HCT116 (cell line): ENCODE results near the gene HHAT. TPM values are rescaled to one million over a fixed set of nuclear protein-coding genes. Genes with fewer than 3 reads are reported as not detected.

Source experiments
- ATAC-seq: fragments of 200-7000 bp; cut with Tn5 transposase; 2 replicates; pipeline ENCODE4 v1.9.1; 2020; ENCODE audit warnings: mild to moderate bottlenecking, moderate library complexity
- BruUV-seq: library from RNA; stranded (reverse); fragments of 400-500 nt; replicated peaks from 2 replicates; lab custom pipeline; 2021; lab: Mats Ljungman, UMichigan
- CTCF ChIA-PET: fragments of 300-600 bp; sonication (Branson Sonifier 250); formaldehyde crosslinking; loops from one replicate; lab custom pipeline; 2021; ENCODE audit warnings: antibody characterized with exemption; lab: Charles Lee
- POLR2A ChIA-PET: fragments of 300-600, 350-600 bp; sonication (Branson Sonifier 250); formaldehyde crosslinking; loops from one replicate; lab custom pipeline; 2021; ENCODE audit warnings: antibody characterized with exemption; lab: Charles Lee
- RAD21 ChIA-PET, 2 experiments: fragments of 300-600 bp; sonication (Branson Sonifier 250); formaldehyde crosslinking; loops; one replicate each; lab custom pipeline; 2023; ENCODE audit warnings: low total read pairs in 2 of 2; ENCODE audit not compliant: uncharacterized antibody in 2 of 2, unreplicated experiment in 2 of 2, low non-redundant PET in 1 of 2; lab: Charles Lee
- DNase-seq: peaks from one replicate; pipeline ENCODE4 v3.0.0-alpha.2; 2010; ENCODE audit warnings: low read depth, low spot score
- H2AFZ ChIP-seq: fragments of 200-600 bp; shearing (Covaris generic), sonication (generic); 2 replicates; pipeline ENCODE4 v1.6.1; 2017; ENCODE audit warnings: low read depth, mixed run types, mixed read lengths, antibody characterized with exemption, low read length; ENCODE audit not compliant: poor library complexity, severe bottlenecking
- H3K27ac ChIP-seq: 2 replicates; pipeline ENCODE4 v1.5.1; 2012; ENCODE audit warnings: low read depth, low read length
- H3K27me3 ChIP-seq: fragments of 200-600 bp; sonication (generic); 2 replicates; pipeline ENCODE4 v1.6.1; 2016; ENCODE audit warnings: mixed run types, low read length, mixed read lengths; ENCODE audit not compliant: insufficient read depth
- H3K36me3 ChIP-seq, 2 experiments: fragments of 200-500 bp in 1 of 2; fragments of 200-600 bp in 1 of 2; sonication (Bioruptor generic) in 1 of 2; sonication (generic) in 1 of 2; 2 replicates each; pipeline versions ENCODE4 v1.5.1 to v1.6.1; 2014 to 2016; ENCODE audit warnings: low read length in 2 of 2, inconsistent platforms in 1 of 2, mixed read lengths in 1 of 2, mixed run types in 1 of 2; ENCODE audit not compliant: insufficient read depth in 2 of 2, control insufficient read depth in 1 of 2
- H3K4me1 ChIP-seq, 2 experiments: fragments of 200-600 bp in 1 of 2; sonication (generic) in 1 of 2; 2 replicates each; pipeline versions ENCODE4 v1.5.1 to v1.6.1; 2012 to 2017; ENCODE audit warnings: low read length in 2 of 2, inconsistent platforms in 1 of 2, mild to moderate bottlenecking in 1 of 2, mixed read lengths in 1 of 2, mixed run types in 1 of 2, moderate library complexity in 1 of 2; ENCODE audit not compliant: insufficient read depth in 2 of 2, control insufficient read depth in 1 of 2
- H3K4me2 ChIP-seq: fragments of 200-600 bp; sonication (generic); 2 replicates; pipeline ENCODE4 v1.6.1; 2017; ENCODE audit warnings: mixed run types, low read length, mixed read lengths
- H3K4me3 ChIP-seq, 2 experiments: fragments of 200-600 bp in 1 of 2; sonication (generic) in 1 of 2; replicated peaks in 1 of 2; 2 replicates each; pipeline ENCODE4 v1.5.1; 2011 to 2016; ENCODE audit warnings: low read length in 2 of 2, control low read depth in 1 of 2, low read depth in 1 of 2, mild to moderate bottlenecking in 1 of 2, mixed read lengths in 1 of 2, mixed run types in 1 of 2
- H3K79me2 ChIP-seq: fragments of 200-600 bp; sonication (generic); 2 replicates; pipeline ENCODE4 v1.6.1; 2017; ENCODE audit warnings: mild to moderate bottlenecking, mixed run types, low read length, moderate library complexity, mixed read lengths; ENCODE audit not compliant: insufficient read depth
- H3K9ac ChIP-seq: fragments of 200-600 bp; sonication (generic); 2 replicates; pipeline ENCODE4 v1.6.1; 2016; ENCODE audit warnings: low read length, mixed read lengths
- H3K9me2 ChIP-seq: fragments of 200-600 bp; sonication (generic), shearing (Covaris generic); 2 replicates; pipeline ENCODE4 v1.6.1; 2017; ENCODE audit warnings: mixed run types, mild to moderate bottlenecking, moderate library complexity; ENCODE audit not compliant: insufficient read depth
- H3K9me3 ChIP-seq, 2 experiments: fragments of 200-500 bp in 1 of 2; fragments of 200-600 bp in 1 of 2; sonication (Bioruptor generic) in 1 of 2; sonication (generic) in 1 of 2; 2 replicates each; pipeline ENCODE4 v1.6.1; 2014 to 2017; ENCODE audit warnings: low read length in 2 of 2, mixed read lengths in 2 of 2, inconsistent platforms in 1 of 2, low read depth in 1 of 2, mild to moderate bottlenecking in 1 of 2, mixed run types in 1 of 2, moderate library complexity in 1 of 2; ENCODE audit not compliant: control insufficient read depth in 1 of 2, insufficient read depth in 1 of 2
- H4K20me1 ChIP-seq: fragments of 200-600 bp; sonication (generic), shearing (Covaris generic); 2 replicates; pipeline ENCODE4 v1.6.1; 2017; ENCODE audit warnings: mixed run types, mild to moderate bottlenecking, moderate library complexity; ENCODE audit not compliant: insufficient read depth
- CBX3 ChIP-seq: IDR thresholded peaks from 2 replicates; pipeline ENCODE4 v1.6.1; 2012; ENCODE audit warnings: low read depth
- ELF1 ChIP-seq: IDR thresholded peaks from 2 replicates; pipeline ENCODE4 v1.6.1; 2012; ENCODE audit warnings: low read depth, borderline replicate concordance
- EZH2 ChIP-seq: fragments of 200-600 bp; sonication (generic); IDR thresholded peaks from 2 replicates; pipeline ENCODE4 v1.6.1; 2017; ENCODE audit warnings: antibody characterized with exemption, mixed run types
- EZH2phosphoT487 ChIP-seq: fragments of 200-600 bp; IDR thresholded peaks from 2 replicates; pipeline ENCODE4 v1.6.1; 2018; ENCODE audit warnings: antibody characterized with exemption, borderline replicate concordance
- POLR2A ChIP-seq: IDR thresholded peaks from 2 replicates; pipeline ENCODE4 v1.7.0; 2011; ENCODE audit warnings: borderline replicate concordance; ENCODE audit not compliant: insufficient read depth, insufficient read length; ENCODE audit errors: extremely low read depth
- SIN3A ChIP-seq: IDR thresholded peaks from 2 replicates; pipeline ENCODE4 v1.6.1; 2012; ENCODE audit warnings: low read depth
- SP1 ChIP-seq: IDR thresholded peaks from 2 replicates; pipeline ENCODE4 v1.6.1; 2012; ENCODE audit warnings: low read depth
- SRF ChIP-seq: IDR thresholded peaks from 2 replicates; pipeline ENCODE4 v1.6.1; 2012; ENCODE audit warnings: low read depth
- YY1 ChIP-seq: IDR thresholded peaks from 2 replicates; pipeline ENCODE4 v1.6.1; 2011; ENCODE audit warnings: low read length, low read depth, moderate library complexity, mild to moderate bottlenecking; ENCODE audit not compliant: insufficient replicate concordance; ENCODE audit errors: extremely low read depth
- ZFX ChIP-seq: fragments of 450-650 bp; IDR thresholded peaks from 2 replicates; pipeline ENCODE4 v1.6.1; 2017
- ZNF274 ChIP-seq: fragments of 200-500 bp; sonication (Bioruptor generic); IDR thresholded peaks from 2 replicates; pipeline ENCODE4 v1.6.1; 2014; ENCODE audit warnings: mild to moderate bottlenecking, low read depth, low read length, inconsistent platforms
- intact Hi-C: fragments of 100-400 bp; cut with micrococcal nuclease; formaldehyde crosslinking; loops from 2 replicates; pipeline ENCODE4 v1.10.0; 2022
- total RNA-seq: library from RNA; stranded (reverse); gene quantifications from one replicate; pipeline ENCODE4 v1.2.1, GENCODE V29; 2021; ENCODE audit not compliant: unreplicated experiment
- TF ChIP-seq, protein P1 (sequence below), 3 experiments: fragments of 200-600 bp in 1 of 3; sonication (generic) in 1 of 3; IDR thresholded peaks in 2 of 3; conservative IDR thresholded peaks in 1 of 3; 2 replicates each; pipeline ENCODE4 v1.5.1; 2012 to 2017; ENCODE audit warnings: low read depth in 2 of 3, low read length in 2 of 3, antibody characterized with exemption in 1 of 3, borderline replicate concordance in 1 of 3, control low read depth in 1 of 3, mild to moderate bottlenecking in 1 of 3, mixed read lengths in 1 of 3, mixed run types in 1 of 3, moderate library complexity in 1 of 3; ENCODE audit not compliant: insufficient read depth in 1 of 3
- TF ChIP-seq, protein P2 (sequence below): IDR thresholded peaks from 2 replicates; pipeline ENCODE4 v1.6.1; 2011; ENCODE audit warnings: mild to moderate bottlenecking, low read length, moderate library complexity; ENCODE audit not compliant: insufficient replicate concordance; ENCODE audit errors: extremely low read depth
- TF ChIP-seq, protein P3 (sequence below): IDR thresholded peaks from 2 replicates; pipeline ENCODE4 v1.6.1; 2012

HHAT gene
- total RNA-seq, 1 experiment from 2014 or later = 2.7 TPM

DNA sequence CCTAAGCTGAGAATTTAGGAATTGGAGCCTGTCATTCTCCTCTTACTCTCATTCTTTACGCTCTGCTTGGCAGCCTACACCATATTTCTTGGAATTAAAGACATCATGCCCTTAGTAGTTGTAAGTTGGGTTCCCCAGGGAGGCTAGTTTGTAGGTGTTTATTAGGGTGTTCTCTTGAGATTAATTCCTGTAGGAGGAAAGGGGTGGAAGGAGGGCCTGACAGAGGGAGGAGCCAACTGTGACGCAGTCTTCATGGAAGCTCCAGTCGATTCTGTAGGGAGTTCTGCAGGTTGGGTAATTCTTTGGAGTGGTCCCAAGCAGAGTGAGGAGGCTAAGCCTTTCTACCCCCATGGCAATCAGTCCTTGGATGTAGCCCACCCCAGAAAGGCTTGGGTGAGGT is 111.4 kb downstream of the HHAT start:
- Histone ChIP-seq H3K9ac (no peak overlapping the region), H3K4me2 (no peak overlapping the region), H4K20me1 (no peaks in the 10 kb centered on the region), H2AFZ (no peak overlapping the region), H3K4me3 (no peak overlapping the region), H3K27me3 (peaks cover 3% of the 10 kb centered on the region; the same call in 1 of the 2 replicates), H3K9me3 (no peaks in the 10 kb centered on the region), H3K4me1 (peaks cover 0 to 6% of the 10 kb centered on the region in 2 experiments; a peak in 1 of 4 replicates), H3K79me2 (no peaks in the 10 kb centered on the region), H3K9me2 (no peaks in the 10 kb centered on the region), H3K36me3 (no peaks in the 10 kb centered on the region), H3K27ac (no peak overlapping the region)
- ChIA-PET RAD21 (no interaction called here), POLR2A (no interaction called here), CTCF (no interaction called here)
- DNase-seq (no peak), ATAC-seq (no peak)
- intact Hi-C loops = loop anchor here (10.0 kb wide), 1 partner anchor 1075 kb away; no protein-coding TSS in a partner anchor
- no peak for TF ChIP-seq SIN3A
- TF ChIP-seq, protein P1, sequence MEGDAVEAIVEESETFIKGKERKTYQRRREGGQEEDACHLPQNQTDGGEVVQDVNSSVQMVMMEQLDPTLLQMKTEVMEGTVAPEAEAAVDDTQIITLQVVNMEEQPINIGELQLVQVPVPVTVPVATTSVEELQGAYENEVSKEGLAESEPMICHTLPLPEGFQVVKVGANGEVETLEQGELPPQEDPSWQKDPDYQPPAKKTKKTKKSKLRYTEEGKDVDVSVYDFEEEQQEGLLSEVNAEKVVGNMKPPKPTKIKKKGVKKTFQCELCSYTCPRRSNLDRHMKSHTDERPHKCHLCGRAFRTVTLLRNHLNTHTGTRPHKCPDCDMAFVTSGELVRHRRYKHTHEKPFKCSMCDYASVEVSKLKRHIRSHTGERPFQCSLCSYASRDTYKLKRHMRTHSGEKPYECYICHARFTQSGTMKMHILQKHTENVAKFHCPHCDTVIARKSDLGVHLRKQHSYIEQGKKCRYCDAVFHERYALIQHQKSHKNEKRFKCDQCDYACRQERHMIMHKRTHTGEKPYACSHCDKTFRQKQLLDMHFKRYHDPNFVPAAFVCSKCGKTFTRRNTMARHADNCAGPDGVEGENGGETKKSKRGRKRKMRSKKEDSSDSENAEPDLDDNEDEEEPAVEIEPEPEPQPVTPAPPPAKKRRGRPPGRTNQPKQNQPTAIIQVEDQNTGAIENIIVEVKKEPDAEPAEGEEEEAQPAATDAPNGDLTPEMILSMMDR (IDR thresholded peaks at IDR 0.05 in 2 of 3, conservative IDR thresholded peaks at IDR 0.05 in 1 of 3; ENCODE audit: borderline replicate concordance in 1 of 3, insufficient read depth in 1 of 3, low read depth in 2 of 3, low read length in 2 of 3) = no peak
- TF ChIP-seq CBX3 = no peak
- no TSS peak for BruUV-seq

DNA sequence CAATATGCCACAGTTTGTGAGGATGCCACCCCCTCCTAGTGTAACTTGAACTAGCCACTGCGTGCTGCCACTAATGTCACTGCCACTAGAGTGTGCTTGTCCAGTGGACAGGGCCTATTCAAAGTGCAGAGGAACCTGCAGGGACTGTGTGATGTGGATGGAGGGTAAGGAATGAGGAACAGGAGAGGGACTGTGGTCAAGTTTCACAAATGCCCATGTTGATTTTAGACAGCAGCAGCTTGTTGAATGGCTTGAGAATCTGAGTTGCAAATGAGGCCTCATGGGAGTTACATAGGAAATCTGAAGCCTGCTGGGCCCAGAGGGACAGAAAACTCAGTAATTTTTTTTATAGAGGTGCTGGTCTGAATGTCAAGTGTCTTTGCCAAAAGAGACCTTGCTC is 112.3 kb downstream of the HHAT start:
- no TSS peak for BruUV-seq
- no peaks in the 10 kb centered on the region for H4K20me1 ChIP-seq
- no peak overlapping the region for H3K4me3 ChIP-seq
- H3K9ac ChIP-seq = no peak overlapping the region
- POLR2A ChIA-PET = no interaction called here
- no peaks in the 10 kb centered on the region for H3K79me2 ChIP-seq
- intact Hi-C loops = loop anchor here (10.0 kb wide), 1 partner anchor 1074 kb away; no protein-coding TSS in a partner anchor
- ATAC-seq (no peak), DNase-seq (no peak)
- no peaks in the 10 kb centered on the region for H3K9me2 ChIP-seq
- peaks cover 0 to 6% of the 10 kb centered on the region in 2 experiments; a peak in 1 of 4 replicates for H3K4me1 ChIP-seq
- no peak overlapping the region for H3K27ac ChIP-seq
- H3K36me3 ChIP-seq = no peaks in the 10 kb centered on the region
- CTCF ChIA-PET = no interaction called here
- RAD21 ChIA-PET = no interaction called here
- no peak overlapping the region for H2AFZ ChIP-seq
- no peaks in the 10 kb centered on the region for H3K9me3 ChIP-seq
- H3K27me3 ChIP-seq = peaks cover 3% of the 10 kb centered on the region; the same call in 1 of the 2 replicates
- no peak overlapping the region for H3K4me2 ChIP-seq
- TF ChIP-seq, protein P2, sequence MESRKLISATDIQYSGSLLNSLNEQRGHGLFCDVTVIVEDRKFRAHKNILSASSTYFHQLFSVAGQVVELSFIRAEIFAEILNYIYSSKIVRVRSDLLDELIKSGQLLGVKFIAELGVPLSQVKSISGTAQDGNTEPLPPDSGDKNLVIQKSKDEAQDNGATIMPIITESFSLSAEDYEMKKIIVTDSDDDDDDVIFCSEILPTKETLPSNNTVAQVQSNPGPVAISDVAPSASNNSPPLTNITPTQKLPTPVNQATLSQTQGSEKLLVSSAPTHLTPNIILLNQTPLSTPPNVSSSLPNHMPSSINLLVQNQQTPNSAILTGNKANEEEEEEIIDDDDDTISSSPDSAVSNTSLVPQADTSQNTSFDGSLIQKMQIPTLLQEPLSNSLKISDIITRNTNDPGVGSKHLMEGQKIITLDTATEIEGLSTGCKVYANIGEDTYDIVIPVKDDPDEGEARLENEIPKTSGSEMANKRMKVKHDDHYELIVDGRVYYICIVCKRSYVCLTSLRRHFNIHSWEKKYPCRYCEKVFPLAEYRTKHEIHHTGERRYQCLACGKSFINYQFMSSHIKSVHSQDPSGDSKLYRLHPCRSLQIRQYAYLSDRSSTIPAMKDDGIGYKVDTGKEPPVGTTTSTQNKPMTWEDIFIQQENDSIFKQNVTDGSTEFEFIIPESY = no peak
- TF ChIP-seq SP1 (no peak), CBX3 (no peak), EZH2phosphoT487 (no peak), ZNF274 (no peak), ELF1 (no peak), SRF (no peak), SIN3A (no peak), POLR2A (no peak), YY1 (no peak), EZH2 (no peak), ZFX (no peak)
- TF ChIP-seq, protein P3, sequence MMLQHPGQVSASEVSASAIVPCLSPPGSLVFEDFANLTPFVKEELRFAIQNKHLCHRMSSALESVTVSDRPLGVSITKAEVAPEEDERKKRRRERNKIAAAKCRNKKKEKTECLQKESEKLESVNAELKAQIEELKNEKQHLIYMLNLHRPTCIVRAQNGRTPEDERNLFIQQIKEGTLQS = no peak
